ENCODE measurements around the gene NCOA3. TPM values are rescaled to one million over a fixed set of nuclear protein-coding genes. Genes with fewer than 3 reads are reported as not detected.

NCOA3 gene
- total RNA-seq, 3 donors from 2014 or later, result 22.8 to 28.8 (median 24.7) TPM

GRCh38 chr20:47645632-47646031, 143.9 kb downstream of the NCOA3 start:
- DNase-seq (no peak), ATAC-seq (no peak)
- no peak overlapping the region for H3K4me3 ChIP-seq
- H3K4me1 ChIP-seq (ENCODE audit: low read depth), result no peaks in the 10 kb centered on the region
- H3K36me3 ChIP-seq (ENCODE audit: low read depth), result peaks cover 6% of the 10 kb centered on the region
- no peak for TF ChIP-seq CTCF (IDR thresholded peaks at IDR 0.05)
- no peaks in the 10 kb centered on the region for H3K9me3 ChIP-seq
- intact Hi-C loops (cut with DNase I, micrococcal nuclease), result no loop called here

DNA sequence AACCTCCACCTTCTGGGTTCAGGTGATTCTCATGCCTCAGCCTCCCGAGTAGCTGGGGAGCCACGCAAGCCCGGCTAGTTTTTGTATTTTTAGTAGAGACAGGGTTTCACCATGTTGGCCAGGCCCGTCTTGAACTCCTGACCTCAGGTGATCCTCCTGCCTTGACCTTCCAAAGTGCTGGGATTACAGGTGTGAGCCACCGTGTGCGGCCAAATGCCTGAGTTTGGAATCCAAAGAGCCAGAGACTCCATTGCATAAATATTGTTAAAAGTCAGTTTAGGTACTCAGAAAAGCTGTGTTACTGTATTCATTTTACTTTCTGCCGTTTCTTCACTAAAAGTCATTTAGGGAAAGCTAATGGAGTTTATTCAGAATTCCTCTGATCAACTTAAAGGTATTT, 146.3 kb downstream of the NCOA3 start:
- no peak for ATAC-seq
- H3K4me1 ChIP-seq (ENCODE audit: low read depth), result no peaks in the 10 kb centered on the region
- DNase-seq, result no peak
- intact Hi-C loops (cut with DNase I, micrococcal nuclease), result no loop called here
- no peak for TF ChIP-seq CTCF (IDR thresholded peaks at IDR 0.05)
- H3K36me3 ChIP-seq (ENCODE audit: low read depth), result peaks cover 6% of the 10 kb centered on the region
- no peak overlapping the region for H3K4me3 ChIP-seq
- H3K9me3 ChIP-seq, result no peaks in the 10 kb centered on the region

DNA sequence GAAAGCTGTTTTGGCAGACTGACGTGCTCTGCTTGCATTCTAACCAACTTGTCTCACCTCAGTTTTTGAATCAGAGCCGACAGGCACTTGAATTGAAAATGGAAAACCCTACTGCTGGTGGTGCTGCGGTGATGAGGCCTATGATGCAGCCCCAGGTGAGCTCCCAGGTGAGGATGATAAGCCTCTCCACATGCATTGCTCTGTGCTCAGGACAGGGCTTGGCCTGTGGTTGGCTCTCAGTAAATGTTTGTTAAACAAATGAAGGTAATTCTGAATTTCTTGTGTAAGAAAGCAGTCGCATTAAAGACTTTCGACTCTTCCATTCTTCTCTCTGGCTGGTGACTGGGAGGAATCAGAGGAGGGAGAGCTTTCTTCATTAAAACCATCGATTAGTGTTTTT, 147.3 kb downstream of the NCOA3 start:
- no peak for TF ChIP-seq CTCF (IDR thresholded peaks at IDR 0.05)
- DNase-seq (no peak), ATAC-seq (no peak)
- intact Hi-C loops (cut with DNase I, micrococcal nuclease), result no loop called here
- Histone ChIP-seq H3K4me3 (no peak overlapping the region), H3K4me1 (ENCODE audit: low read depth) (no peaks in the 10 kb centered on the region), H3K9me3 (no peaks in the 10 kb centered on the region), H3K36me3 (ENCODE audit: low read depth) (peaks cover 6% of the 10 kb centered on the region)

DNA sequence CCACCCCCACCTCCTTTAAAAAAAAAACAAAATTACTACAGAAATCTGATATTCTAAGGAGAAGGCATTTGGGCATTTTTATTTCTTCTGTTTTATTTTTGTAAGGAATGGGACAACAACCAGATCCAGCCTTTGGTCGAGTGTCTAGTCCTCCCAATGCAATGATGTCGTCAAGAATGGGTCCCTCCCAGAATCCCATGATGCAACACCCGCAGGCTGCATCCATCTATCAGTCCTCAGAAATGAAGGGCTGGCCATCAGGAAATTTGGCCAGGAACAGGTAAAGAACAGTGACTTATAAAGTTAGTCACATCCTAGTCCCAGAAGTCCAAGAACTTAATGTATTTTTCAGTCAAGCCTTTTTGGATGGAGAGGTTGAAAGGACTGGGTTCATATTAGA, 150.6 kb downstream of the NCOA3 start:
- no peaks in the 10 kb centered on the region for H3K4me1 ChIP-seq (ENCODE audit: low read depth)
- peaks cover 2% of the 10 kb centered on the region for H3K36me3 ChIP-seq (ENCODE audit: low read depth)
- no peak overlapping the region for H3K4me3 ChIP-seq
- no peak for ATAC-seq
- no peak for TF ChIP-seq CTCF (IDR thresholded peaks at IDR 0.05)
- H3K9me3 ChIP-seq, result no peaks in the 10 kb centered on the region
- no peak for DNase-seq
- intact Hi-C loops (cut with DNase I, micrococcal nuclease), result no loop called here

GRCh38 chr20:47652794-47653193, 151.1 kb downstream of the NCOA3 start:
- H3K36me3 ChIP-seq (ENCODE audit: low read depth), result no peaks in the 10 kb centered on the region
- TF ChIP-seq CTCF (IDR thresholded peaks at IDR 0.05), result no peak
- no peak for ATAC-seq
- no peaks in the 10 kb centered on the region for H3K4me1 ChIP-seq (ENCODE audit: low read depth)
- H3K9me3 ChIP-seq, result no peaks in the 10 kb centered on the region
- DNase-seq, result no peak
- intact Hi-C loops (cut with DNase I, micrococcal nuclease), result no loop called here
- no peak overlapping the region for H3K4me3 ChIP-seq

- H3K9me3 ChIP-seq, result no peaks in the 10 kb centered on the region
- no peaks in the 10 kb centered on the region for H3K36me3 ChIP-seq (ENCODE audit: low read depth)
- ATAC-seq, result no peak
- no peak for DNase-seq
- intact Hi-C loops (cut with DNase I, micrococcal nuclease), result no loop called here
- no peak for TF ChIP-seq CTCF (IDR thresholded peaks at IDR 0.05)
- H3K4me3 ChIP-seq, result no peak overlapping the region
- no peaks in the 10 kb centered on the region for H3K4me1 ChIP-seq (ENCODE audit: low read depth)
Measured at GRCh38 chr20:47653869-47654268, 152.2 kb downstream of the NCOA3 start.

Measured in mucosa of descending colon (tissue), 3 donors.